ENCODE measurements around the gene MAP2K1.
"Not testable (repeated sequence)": the region's sequence is repeated elsewhere in the genome, so short reads cannot be mapped to it uniquely, and the experiment has no call there.

Gene MAP2K1

DNA sequence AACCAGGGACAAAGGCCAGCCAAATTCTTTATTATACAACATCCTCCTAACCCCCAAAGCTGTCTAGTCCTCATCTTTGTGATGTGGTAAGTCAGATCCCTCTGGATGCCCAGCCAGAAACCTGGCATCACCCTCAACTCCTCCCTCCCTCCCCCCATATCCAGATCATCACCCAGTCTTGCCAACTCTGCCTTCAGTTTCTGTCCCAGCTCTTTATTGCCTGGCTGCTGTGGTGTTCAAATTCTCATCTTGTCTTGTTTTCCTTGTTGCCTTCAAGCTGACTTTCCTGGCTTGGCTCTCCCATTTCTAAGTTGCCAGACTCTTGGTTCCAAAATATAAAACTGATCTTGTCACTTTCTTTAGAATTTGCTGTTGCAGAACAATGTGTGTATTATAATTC lies 28.6 kb downstream of the MAP2K1 start:
- H3K4me3 ChIP-seq (ENCODE audit: low read depth, low read length) = no peak overlapping the region
- no peak for DNase-seq (ENCODE audit: low read depth)

DNA sequence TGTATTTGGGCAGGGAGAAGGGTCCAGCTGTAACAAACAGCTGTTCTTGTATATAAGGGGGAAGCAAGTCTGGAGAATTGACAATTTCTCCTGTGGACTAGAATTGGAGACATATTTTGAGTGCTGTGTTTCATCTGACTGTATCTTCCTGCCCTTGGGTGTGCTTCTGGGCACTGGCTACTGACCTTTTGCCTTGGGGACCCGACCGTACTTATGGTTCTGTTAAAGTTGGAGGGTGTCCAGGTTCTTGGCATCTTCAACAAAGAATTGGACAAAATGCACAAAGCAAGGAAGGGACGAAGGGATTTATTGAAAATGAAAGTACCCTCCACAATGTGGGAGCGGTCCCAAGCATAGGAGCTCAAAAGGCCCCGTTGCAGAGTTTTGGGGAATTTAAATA lies 31.0 kb downstream of the MAP2K1 start:
- peak overlapping the region; percentile 29 for H3K4me3 ChIP-seq (ENCODE audit: low read depth, low read length)

DNA sequence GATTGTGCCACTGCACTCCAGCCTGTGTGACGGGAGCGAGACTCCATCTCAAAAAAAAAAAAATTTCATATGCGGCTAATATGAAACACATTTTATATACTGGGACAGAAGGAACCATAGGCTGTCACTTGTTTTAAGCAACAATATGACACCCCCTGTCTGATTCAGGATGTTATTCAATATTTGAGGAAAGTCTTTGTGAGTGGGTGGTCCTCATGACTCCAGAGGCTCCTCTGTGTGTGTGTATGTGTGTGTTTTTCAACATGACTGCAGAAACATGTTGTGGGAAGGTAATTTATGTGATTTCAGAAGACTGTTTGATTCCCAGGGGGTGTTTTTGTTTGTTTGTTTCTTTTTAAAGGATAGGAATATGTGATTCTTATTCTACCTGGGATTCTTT lies 32.8 kb downstream of the MAP2K1 start:
- H3K4me3 ChIP-seq (ENCODE audit: low read depth, low read length) = no peak overlapping the region
- no peak for DNase-seq (ENCODE audit: low read depth)

More for the DNA sequence above, 31.0 kb downstream of the MAP2K1 start:
- no peak for DNase-seq (ENCODE audit: low read depth)

DNA sequence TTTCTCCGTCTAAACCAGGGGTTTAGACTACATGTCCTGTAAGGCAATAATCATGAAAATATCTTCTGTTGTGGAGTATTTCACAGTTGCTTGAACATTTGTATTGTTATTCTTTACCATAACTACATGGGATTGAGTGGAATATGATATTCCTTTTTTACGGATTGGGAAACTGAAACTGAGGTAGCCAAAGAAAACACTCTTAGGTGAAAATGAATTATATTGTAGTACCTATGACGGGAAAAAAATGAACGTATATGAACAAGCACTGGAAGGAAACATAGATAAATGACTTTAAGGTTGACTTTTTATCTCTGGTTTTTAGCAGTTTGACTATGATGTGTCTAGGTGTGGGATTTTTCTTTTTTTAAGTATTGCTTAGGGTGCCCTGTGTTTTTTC lies 35.6 kb downstream of the MAP2K1 start:
- DNase-seq (ENCODE audit: low read depth) = no peak
- H3K4me3 ChIP-seq (ENCODE audit: low read depth, low read length) = no peak overlapping the region

DNA sequence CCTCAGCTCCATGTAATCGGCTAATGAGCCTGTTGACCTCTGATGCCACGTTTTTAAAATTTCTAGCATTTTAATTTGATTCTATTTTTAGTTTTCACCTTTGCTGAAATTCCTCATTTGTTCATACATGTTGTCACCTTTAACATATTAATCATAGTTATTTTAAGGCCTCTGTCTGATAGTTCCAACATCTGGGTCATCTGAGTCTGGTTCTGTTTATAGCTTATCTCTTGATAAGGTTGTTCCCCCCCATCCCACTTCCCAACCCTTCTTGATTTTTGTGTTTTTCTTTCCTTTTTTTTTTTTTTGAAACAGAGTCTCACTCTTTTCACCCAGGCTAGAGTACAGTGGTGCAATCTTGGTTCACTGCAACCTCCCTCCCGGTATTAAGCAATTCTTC lies 36.4 kb downstream of the MAP2K1 start:
- no peak for DNase-seq (ENCODE audit: low read depth)
- no peak overlapping the region for H3K4me3 ChIP-seq (ENCODE audit: low read depth, low read length)

DNA sequence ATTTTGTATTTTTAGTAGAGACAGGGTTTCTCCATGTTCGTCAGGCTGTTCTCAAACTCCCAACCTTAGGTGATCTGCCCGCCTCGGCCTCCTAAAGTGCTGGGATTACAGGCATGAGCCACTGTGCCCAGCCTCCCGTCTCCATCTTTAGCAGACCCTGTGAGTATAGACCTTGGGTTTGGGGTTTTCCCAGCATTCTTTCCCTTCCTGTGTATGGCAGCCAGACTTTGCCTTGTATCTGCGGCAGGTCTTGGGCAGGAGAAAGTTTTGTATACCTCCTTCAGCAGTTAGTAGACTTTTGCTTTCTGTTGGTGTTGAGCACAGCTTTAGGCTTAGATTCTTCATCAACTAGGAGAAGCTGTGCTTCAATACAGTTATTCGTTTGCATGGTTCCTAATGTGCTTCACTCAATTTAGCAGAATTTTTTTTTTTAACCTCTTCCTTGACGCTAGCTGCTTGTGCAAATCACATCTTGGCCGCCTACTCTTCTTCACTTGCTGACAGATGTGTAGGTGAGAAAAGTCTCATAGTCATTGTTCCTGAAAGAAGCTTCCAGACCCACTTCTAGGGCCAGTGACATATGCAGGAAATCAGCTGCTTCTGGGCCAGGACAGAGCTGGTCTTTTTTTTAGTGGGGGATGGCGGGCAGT lies 38.4 kb downstream of the MAP2K1 start:
- H3K4me3 ChIP-seq (ENCODE audit: low read depth, low read length) = no peak overlapping the region
- no peak for DNase-seq (ENCODE audit: low read depth)

DNA sequence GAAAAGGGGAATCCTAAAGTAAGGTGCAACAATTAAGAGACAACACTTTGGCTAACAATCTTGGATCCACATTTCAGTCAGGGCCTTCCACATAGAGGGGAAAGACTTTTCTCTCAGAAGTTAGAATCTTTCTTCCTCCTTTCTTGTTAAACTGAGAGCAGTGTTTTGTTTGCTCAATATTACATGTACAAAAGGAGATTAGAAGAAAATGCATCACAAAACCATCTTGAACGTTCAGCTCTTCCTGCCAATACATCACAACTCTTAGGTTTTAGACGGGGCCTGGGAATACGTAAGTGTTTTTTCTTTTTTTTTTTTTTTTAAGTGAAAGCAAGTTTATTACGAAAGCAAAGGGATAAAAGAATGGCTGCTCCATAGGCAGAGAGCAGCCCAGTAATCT lies 39.1 kb downstream of the MAP2K1 start:
- no peak for DNase-seq (ENCODE audit: low read depth)
- no peak overlapping the region for H3K4me3 ChIP-seq (ENCODE audit: low read depth, low read length)

DNA sequence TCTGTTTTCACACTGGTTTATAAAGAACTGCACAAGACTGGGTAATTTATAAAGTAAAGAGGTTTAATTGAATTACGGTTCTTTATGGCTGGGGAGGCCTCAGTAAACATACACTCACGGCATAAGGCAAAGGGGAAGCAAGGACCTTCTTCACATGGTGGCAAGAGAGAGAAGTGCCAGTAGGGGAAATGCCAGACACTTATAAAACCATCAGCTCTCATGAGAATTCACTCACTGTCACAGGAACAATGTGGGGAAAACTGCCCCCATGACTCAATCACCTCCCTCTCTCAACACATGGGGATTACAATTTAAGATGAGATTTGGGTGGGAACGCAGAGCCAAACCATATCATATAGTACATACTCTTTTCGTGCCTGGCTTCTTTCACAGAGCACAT lies 42.4 kb downstream of the MAP2K1 start:
- no peak overlapping the region for H3K4me3 ChIP-seq (ENCODE audit: low read depth, low read length)
- no peak for DNase-seq (ENCODE audit: low read depth)

DNA sequence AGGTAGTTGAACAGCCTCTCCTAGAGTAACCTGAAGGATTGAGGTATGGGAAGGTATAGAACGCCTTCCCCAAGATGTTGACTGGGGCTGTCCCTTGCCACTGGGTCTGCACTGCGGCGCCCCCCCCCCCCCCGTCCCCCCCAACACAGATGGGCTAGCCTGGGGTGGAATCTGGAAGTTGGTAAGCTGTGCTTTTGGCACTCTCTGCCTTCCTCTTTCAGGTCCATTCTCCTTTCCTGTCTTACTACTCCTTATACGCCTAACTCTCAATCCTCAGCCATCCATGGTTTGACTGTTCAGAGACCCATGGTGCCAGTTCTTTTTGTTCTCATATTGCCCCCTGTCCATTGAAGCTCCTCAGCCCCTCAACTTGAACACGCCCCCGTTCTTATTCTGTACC lies 42.8 kb downstream of the MAP2K1 start:
- no peak overlapping the region for H3K4me3 ChIP-seq (ENCODE audit: low read depth, low read length)
- DNase-seq (ENCODE audit: low read depth) = no peak

DNA sequence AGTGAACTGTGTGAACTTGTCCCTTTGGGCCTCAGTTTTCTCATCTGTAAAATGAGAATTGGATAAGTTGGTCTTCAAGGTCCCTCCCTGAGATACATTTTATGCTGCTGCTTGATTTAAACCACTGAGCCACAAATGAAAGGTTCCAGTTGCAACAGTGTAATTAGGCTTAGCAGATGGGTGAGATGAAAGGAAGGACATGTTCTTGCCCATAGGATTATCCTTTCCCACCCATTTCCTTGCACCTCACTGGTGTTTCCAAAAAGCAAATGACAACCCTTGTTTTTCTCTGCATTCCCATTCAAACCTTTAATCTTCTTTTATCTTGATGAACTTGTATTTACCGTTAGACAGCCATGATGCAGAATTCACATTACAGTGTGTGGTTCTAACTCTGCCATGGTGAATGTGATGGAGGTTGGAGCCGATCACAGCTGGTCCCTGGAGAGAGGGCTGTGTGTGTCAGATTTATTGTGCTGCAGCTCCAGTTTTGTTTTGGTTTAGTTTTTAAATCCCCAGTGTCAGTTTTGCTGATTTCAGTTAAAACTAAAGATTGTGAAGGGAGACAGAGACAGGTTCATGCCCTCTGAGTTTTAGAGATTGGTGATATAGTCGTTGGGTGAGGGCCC lies 44.0 kb downstream of the MAP2K1 start:
- no peak for DNase-seq (ENCODE audit: low read depth)
- no peak overlapping the region for H3K4me3 ChIP-seq (ENCODE audit: low read depth, low read length)

DNA sequence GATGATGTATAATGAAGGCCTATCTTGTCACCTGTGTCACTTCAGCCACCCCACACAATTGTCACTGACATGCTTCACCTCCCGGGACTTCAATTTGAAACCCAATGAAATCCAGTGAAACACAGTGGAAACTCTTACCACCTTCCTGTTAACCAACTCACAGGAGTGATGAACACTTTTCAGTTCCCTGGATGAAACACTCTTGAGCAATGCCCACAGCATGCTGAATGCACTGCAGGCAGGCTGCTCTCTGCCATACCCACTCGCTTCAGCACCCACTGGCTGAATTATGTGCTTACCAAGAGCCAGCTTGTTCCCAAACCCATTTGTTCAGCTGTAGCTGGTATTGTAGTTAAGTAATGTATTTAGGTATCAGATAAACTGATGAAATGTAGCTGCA lies 47.0 kb downstream of the MAP2K1 start:
- no peak for DNase-seq (ENCODE audit: low read depth)
- H3K4me3 ChIP-seq (ENCODE audit: low read depth, low read length) = no peak overlapping the region

DNA sequence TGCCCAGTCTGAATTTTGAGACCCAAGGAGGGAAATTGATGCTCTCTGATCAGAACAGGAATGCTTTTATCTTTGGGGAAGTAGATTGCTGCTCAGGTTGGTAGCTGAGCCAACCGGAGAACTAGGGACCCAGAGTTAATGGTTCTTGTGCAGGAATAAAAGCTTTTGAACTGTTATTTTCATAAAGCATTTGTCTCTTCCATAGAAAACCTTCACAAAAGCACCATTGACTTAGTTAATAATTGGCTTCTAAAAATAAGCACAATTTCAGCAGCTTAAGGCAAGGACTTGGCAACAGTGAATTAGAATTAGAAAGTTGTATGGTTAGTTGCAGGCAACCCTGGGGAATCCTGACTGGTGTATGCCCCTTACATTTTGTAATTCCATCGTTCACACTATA lies 53.8 kb downstream of the MAP2K1 start:
- no peak for DNase-seq (ENCODE audit: low read depth)
- no peak overlapping the region for H3K4me3 ChIP-seq (ENCODE audit: low read depth, low read length)

DNA sequence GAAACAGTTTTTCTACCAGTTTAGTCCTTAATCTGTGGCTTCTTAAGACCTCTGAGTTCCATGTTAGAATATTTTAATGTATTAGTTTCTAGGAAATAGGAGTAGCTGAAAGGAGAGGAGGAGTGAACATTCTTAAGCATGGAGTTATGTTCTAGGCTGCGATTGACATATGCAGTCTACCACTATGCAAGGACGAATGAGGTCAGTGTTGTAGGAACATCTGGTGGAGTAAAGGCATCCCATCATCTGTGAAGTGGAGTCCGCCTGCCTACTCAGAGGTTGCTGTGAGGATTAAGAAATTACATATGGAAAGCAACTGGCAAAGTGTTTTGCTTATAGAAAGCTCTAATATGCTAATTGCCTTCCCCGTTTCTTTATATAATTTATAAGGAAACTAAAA lies 65.7 kb downstream of the MAP2K1 start:
- DNase-seq (ENCODE audit: low read depth) = no peak
- H3K4me3 ChIP-seq (ENCODE audit: low read depth, low read length) = no peak overlapping the region

DNA sequence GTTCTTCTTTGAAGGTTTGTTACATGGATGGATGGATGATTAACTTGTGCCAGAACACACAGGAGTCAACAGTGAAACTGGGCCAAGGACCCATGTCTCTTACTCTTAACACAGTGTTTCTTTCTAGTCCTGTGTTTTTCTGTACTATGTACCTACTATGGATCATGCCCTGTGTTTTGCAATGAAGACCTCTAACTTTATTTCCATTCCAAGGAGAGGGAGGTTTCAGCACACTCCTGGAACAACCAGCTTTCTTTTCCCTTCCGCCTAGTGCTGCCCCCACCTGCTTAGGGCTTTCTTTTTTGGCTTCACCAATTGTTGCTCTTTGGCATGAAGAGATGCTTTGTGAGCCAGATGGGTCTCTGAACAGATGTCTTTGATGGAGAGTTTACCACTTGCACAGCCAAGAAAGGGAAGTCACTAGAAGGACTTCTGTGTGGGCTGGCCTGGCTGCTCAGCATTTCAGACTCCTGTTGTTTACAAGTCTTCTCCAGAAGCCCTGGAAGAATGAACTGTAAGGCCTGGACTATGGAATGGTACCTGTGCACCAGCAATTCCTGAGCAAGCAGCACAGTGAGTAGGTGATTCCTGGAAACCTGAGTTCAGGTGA lies 66.4 kb downstream of the MAP2K1 start:
- no peak for DNase-seq (ENCODE audit: low read depth)
- H3K4me3 ChIP-seq (ENCODE audit: low read depth, low read length) = no peak overlapping the region

DNA sequence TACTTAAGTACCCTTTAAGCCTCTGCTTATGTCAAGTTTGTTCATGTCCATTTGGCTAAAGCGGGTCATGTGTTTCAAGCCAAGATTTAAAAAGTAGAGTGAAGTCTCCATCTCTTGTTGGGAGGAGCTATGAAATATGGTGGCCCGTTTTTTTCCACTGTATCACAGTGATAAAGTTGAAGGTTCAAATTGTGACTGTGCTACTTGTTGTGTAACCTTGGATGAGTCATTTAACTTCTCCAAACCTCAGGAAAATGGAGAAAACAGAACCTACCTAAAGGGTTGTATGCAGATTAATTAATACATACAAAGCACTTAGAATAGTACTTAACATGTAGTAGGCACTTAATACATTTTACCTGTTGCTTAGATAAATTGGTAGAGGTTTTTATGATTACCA lies 67.4 kb downstream of the MAP2K1 start:
- H3K4me3 ChIP-seq (ENCODE audit: low read depth, low read length) = no peak overlapping the region
- DNase-seq (ENCODE audit: low read depth) = no peak

DNA sequence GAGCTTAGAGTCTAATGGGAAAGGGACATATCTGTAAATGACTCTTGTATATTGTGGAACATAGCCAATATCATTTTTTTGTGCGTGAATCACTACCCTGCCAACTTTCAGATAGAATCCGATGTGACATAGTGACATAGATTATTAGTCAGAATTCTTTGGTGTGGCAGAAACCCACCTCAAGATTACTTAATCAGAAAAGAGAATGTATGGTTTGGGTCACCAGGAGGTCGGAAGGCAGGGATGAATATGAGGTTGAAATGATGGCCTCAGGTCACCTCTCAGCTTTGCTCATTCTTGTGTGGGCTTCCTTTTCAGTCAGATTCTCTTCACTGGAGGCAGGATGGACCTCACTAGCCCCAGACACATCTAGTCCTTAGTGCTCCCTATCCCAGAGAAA lies 69.5 kb downstream of the MAP2K1 start:
- no peak for DNase-seq (ENCODE audit: low read depth)
- no peak overlapping the region for H3K4me3 ChIP-seq (ENCODE audit: low read depth, low read length)

DNA sequence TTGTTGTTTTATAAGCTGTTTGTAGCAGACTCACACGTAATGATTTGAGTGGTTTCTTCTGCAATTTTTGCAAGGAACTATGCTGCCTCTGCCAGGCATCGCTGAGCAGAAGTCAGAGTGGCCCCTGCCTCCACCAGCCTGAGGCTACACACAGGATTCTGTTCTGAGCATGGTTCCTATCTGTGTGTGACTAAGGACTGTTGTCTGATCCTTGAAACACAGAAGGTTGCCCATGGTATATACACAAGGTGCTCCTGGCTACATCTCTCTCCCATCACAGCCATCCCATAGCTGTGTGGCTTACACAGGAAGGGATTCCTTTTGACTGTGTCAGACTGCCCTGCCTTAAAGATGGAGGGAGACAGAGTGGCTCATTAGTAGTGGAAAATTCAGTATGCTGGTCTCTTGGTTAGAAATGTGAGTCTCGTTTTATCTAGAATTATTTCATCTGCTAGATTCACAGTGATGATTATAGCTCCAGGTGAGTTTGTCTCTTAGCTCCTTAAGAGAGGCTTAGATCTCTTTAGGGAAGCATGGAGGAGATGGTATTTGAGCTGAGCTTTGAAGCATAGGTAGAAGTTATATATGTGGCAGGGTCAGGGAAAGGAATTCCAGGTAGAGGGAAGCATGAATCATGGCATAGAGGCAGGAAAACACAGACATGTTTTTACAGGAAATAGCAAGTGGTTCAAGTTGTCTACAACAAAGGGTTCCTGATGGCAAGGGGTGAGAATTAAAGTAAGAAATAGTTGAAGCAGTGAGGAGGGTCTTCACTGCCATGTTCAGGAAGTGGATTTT lies 73.3 kb downstream of the MAP2K1 start:
- DNase-seq (ENCODE audit: low read depth) = no peak
- no peak overlapping the region for H3K4me3 ChIP-seq (ENCODE audit: low read depth, low read length)

DNA sequence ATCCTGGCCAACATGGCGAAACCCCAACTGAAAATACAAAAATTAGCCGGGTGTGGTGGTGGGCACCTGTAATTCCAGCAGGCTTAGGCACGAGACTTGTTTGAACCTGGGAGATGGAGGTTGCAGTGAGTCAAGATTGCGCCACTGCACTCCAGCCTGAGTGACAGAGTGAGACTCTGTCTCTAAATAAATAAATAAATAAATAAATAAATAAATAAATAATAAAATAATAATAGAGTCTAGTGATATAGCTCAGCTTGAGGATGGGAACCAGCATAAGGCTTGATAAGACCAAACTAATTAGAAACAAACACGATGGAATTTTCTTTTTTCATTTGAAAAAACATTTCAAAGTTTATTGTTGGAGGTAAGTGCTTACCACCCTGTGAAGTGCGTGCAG lies 74.6 kb downstream of the MAP2K1 start:
- not testable (repeated sequence) for H3K4me3 ChIP-seq (ENCODE audit: low read depth, low read length); DNase-seq (ENCODE audit: low read depth)

DNA sequence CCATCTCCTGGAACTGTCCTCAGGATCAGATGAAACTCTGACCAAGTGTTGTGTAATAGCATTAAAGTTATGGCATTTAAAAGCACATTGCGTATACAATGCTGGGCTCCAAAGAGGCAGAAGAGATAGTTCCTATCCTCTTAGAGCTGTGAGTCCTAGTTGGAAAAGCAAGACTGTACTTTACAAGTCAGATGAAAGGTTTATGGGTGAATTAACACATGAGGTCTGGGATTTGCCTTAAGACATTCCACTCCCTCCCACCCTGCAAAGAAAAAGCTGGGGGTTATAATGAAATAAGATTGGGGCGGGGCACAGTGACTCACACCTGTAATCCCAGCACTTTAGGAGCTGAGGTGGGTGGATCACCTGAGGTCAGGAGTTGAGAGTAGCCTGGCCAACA lies 75.2 kb downstream of the MAP2K1 start:
- no peak for DNase-seq (ENCODE audit: low read depth)
- no peak overlapping the region for H3K4me3 ChIP-seq (ENCODE audit: low read depth, low read length)

DNA sequence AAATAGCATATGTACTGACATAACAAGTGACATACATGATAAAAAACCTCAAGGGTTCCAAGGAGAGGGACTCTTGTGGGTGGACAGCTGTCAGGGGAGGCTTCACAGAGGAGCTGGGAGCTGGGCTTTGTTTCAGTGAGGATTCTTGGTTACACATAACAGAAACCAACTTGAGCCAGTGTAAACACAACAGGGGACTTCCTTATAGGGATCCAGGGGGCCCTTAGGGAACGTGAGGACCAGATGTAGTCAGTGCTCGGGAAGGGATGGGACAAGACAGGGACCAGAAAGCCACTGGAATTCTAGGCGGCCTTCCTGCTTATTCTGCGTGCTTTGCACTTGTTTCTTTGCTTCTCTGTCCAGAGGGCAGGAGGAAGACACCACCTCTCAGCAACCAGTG lies 75.9 kb downstream of the MAP2K1 start:
- no peak for DNase-seq (ENCODE audit: low read depth)
- no peak overlapping the region for H3K4me3 ChIP-seq (ENCODE audit: low read depth, low read length)

Measured in skeletal muscle cell (primary cell).